Small intestine (tissue), 7 donors: ENCODE measurements around the gene SEC22C. TPM values are rescaled to one million over a fixed set of nuclear protein-coding genes. Genes with fewer than 3 reads are reported as not detected.
"Not testable (repeated sequence)": the region's sequence is repeated elsewhere in the genome, so short reads cannot be mapped to it uniquely, and the experiment has no call there.

Experiments used
- DNase-seq, 2 donors: peaks; one replicate each; pipeline versions ENCODE4 v3.0.0 to v3.0.0-alpha.2; 2013
- FAIRE-seq: peaks from 2 replicates; lab custom pipeline; 2012; peaks lifted over from hg19 to GRCh38; lab: Jason Lieb, UNC
- H3K27ac ChIP-seq, 3 donors: one replicate each; pipeline ENCODE4 v1.5.1; 2013; ENCODE audit warnings: low read length in 2 of 3, mild to moderate bottlenecking in 2 of 3, control low read depth in 1 of 3, inconsistent platforms in 1 of 3, low read depth in 1 of 3, moderate library complexity in 1 of 3
- H3K27me3 ChIP-seq, 3 donors: one replicate each; pipeline ENCODE4 v1.6.1; 2013; ENCODE audit warnings: low read length in 3 of 3, inconsistent platforms in 1 of 3; ENCODE audit not compliant: control insufficient read depth in 3 of 3, insufficient read depth in 3 of 3
- H3K36me3 ChIP-seq, 3 donors: one replicate each; pipeline ENCODE4 v1.6.1; 2013; ENCODE audit warnings: low read length in 3 of 3, inconsistent platforms in 1 of 3, low read depth in 1 of 3, mild to moderate bottlenecking in 1 of 3, moderate library complexity in 1 of 3; ENCODE audit not compliant: control insufficient read depth in 3 of 3, insufficient read depth in 2 of 3
- H3K4me1 ChIP-seq, 3 donors: one replicate each; pipeline ENCODE4 v1.6.1; 2013; ENCODE audit warnings: low read length in 2 of 3, inconsistent platforms in 1 of 3, low read depth in 1 of 3, mild to moderate bottlenecking in 1 of 3, moderate library complexity in 1 of 3; ENCODE audit not compliant: control insufficient read depth in 3 of 3, insufficient read depth in 2 of 3
- H3K4me3 ChIP-seq, 3 donors: one replicate each; pipeline ENCODE4 v1.5.1; 2013; ENCODE audit warnings: low read length in 3 of 3, control low read depth in 1 of 3, inconsistent platforms in 1 of 3, low read depth in 1 of 3, mild to moderate bottlenecking in 1 of 3, moderate library complexity in 1 of 3
- H3K9me3 ChIP-seq, 2 donors: one replicate each; pipeline ENCODE4 v1.6.1; 2013; ENCODE audit warnings: low read depth in 1 of 2, low read length in 1 of 2; ENCODE audit not compliant: control insufficient read depth in 2 of 2, insufficient read depth in 1 of 2
- WGBS, 3 donors: extraction: QIAGEN DNeasy Blood & Tissue Kit; methylation state at CpG; one replicate each; pipeline ENCODE4 v1.1.7; 2013; 5-methylcytosine and 5-hydroxymethylcytosine counted together
- polyA plus RNA-seq, 4 donors: library from polyadenylated mRNA; stranded (reverse) in 3 of 4; unstranded in 1 of 4; fragments of 200-250 nt in 3 of 4; fragments of 120-200 nt in 1 of 4; gene quantifications; one replicate each; pipeline versions ENCODE4 v1.2.1 to v1.2.3, GENCODE V29; 2013
- donor health status: healthy with polysubstance abuse.
- donor health status: control.
- donor health status: control.
- donor health status: Bipolar disorder and iron deficiency.
- donor health status: healthy.

SEC22C gene
- polyA plus RNA-seq, 4 donors, result 24.1 to 49.9 (median 39.5) TPM

GRCh38 chr3:42572278-42572677 is 9.5 kb downstream of the SEC22C start:
- Histone ChIP-seq H3K27ac (no peak overlapping the region), H3K27me3 (no peaks in the 10 kb centered on the region), H3K36me3 (peaks cover 0 to 32% (median 0%) of the 10 kb centered on the region in 3 donors), H3K4me1 (no peaks in the 10 kb centered on the region), H3K9me3 (peaks cover 0 to 12% of the 10 kb centered on the region in 2 donors), H3K4me3 (no peak overlapping the region)
- FAIRE-seq (no peak), DNase-seq (peak; percentile 56 to 60)
- WGBS, 3 donors, result 53 to 65% (median 54%) methylated on average over 3 of the region's 3 CpGs

- no peaks in the 10 kb centered on the region for H3K27me3 ChIP-seq
- peaks cover 2 to 43% (median 6%) of the 10 kb centered on the region in 3 donors for H3K36me3 ChIP-seq
- 51 to 87% (median 64%) methylated on average over 2 of the region's 2 CpGs for WGBS, 3 donors
- no peak overlapping the region for H3K27ac ChIP-seq
- H3K4me3 ChIP-seq, result no peak overlapping the region
- no peaks in the 10 kb centered on the region for H3K4me1 ChIP-seq
- no peak for FAIRE-seq
- H3K9me3 ChIP-seq, result peaks cover 0 to 6% of the 10 kb centered on the region in 2 donors
- DNase-seq, result no peak
These were observed 12.1 kb downstream of the SEC22C start for GRCh38 chr3:42569593-42570142.

- DNase-seq, result no peak
These were observed 19.5 kb downstream of the SEC22C start for GRCh38 chr3:42562047-42562907.

GRCh38 chr3:42557854-42558253 is 23.9 kb downstream of the SEC22C start:
- Histone ChIP-seq H3K27ac (no peak overlapping the region), H3K27me3 (no peaks in the 10 kb centered on the region), H3K4me3 (no peak overlapping the region), H3K4me1 (no peaks in the 10 kb centered on the region), H3K36me3 (peaks cover 7 to 50% (median 21%) of the 10 kb centered on the region in 3 donors), H3K9me3 (no peaks in the 10 kb centered on the region)
- DNase-seq (no peak), FAIRE-seq (no peak)

More at GRCh38 chr3:42562047-42562907, 19.5 kb downstream of the SEC22C start:
- Histone ChIP-seq H3K9me3 (no peaks in the 10 kb centered on the region), H3K4me1 (no peaks in the 10 kb centered on the region), H3K27ac (no peak overlapping the region), H3K27me3 (no peaks in the 10 kb centered on the region), H3K4me3 (no peak overlapping the region), H3K36me3 (peaks cover 8 to 51% (median 24%) of the 10 kb centered on the region in 3 donors)
- no peak for FAIRE-seq
- WGBS, 3 donors, result 67 to 77% (median 73%) methylated on average over 3 of the region's 3 CpGs

- FAIRE-seq, H3K4me1 ChIP-seq, H3K4me3 ChIP-seq, H3K27me3 ChIP-seq, DNase-seq, H3K9me3 ChIP-seq: not testable (repeated sequence)
- 90 to 91% (median 91%) methylated on average over 6 of the region's 6 CpGs for WGBS, 3 donors
- Histone ChIP-seq H3K36me3 (peaks cover 7 to 45% (median 15%) of the 10 kb centered on the region in 3 donors), H3K27ac (peak overlapping the region in 1 of 3 donors; percentile 2)
These were observed 24.9 kb downstream of the SEC22C start for GRCh38 chr3:42556817-42557216.

- no peaks in the 10 kb centered on the region for H3K4me1 ChIP-seq
- peak overlapping the region in 2 of 3 donors; percentile 24 to 82 for H3K27ac ChIP-seq
- peak in 1 of 2 donors; percentile 33 for DNase-seq
- no peaks in the 10 kb centered on the region for H3K27me3 ChIP-seq
- H3K4me3 ChIP-seq, result no peak overlapping the region
- WGBS, 3 donors, result 63 to 85% (median 73%) methylated on average over 3 of the region's 3 CpGs
- H3K36me3 ChIP-seq, result peaks cover 7 to 44% (median 11%) of the 10 kb centered on the region in 3 donors
- H3K9me3 ChIP-seq, result no peaks in the 10 kb centered on the region
- FAIRE-seq, result no peak
These were observed 25.6 kb downstream of the SEC22C start for GRCh38 chr3:42556089-42556632.

GRCh38 chr3:42552830-42553229 is 28.9 kb downstream of the SEC22C start:
- Histone ChIP-seq H3K36me3 (peaks cover 5 to 38% (median 6%) of the 10 kb centered on the region in 3 donors), H3K27me3 (no peaks in the 10 kb centered on the region), H3K27ac (no peak overlapping the region), H3K4me3 (no peak overlapping the region), H3K4me1 (no peaks in the 10 kb centered on the region), H3K9me3 (no peaks in the 10 kb centered on the region)
- no peak for FAIRE-seq
- 29 to 52% (median 31%) methylated on average over 1 of the region's 1 CpG for WGBS, 3 donors
- no peak for DNase-seq

- Histone ChIP-seq H3K27me3 (no peaks in the 10 kb centered on the region), H3K4me1 (peaks cover 0 to under 1% (median 0%) of the 10 kb centered on the region in 3 donors), H3K9me3 (no peaks in the 10 kb centered on the region), H3K27ac (no peak overlapping the region), H3K36me3 (peaks cover 0 to 33% (median 0%) of the 10 kb centered on the region in 3 donors), H3K4me3 (no peak overlapping the region)
- no peak for FAIRE-seq
- no peak for DNase-seq
- 19 to 30% (median 25%) methylated on average over 1 of the region's 1 CpG for WGBS, 3 donors
These were observed 31.5 kb downstream of the SEC22C start for GRCh38 chr3:42550250-42550649.
